Neural progenitor cell (in vitro differentiated cells): ENCODE results near the gene IFI27L1.

Experiments
- EZH2phosphoT487 ChIP-seq: fragments of 200-600 bp; sonication (generic); IDR thresholded peaks from 2 replicates; pipeline ENCODE4 v1.6.1; 2017; ENCODE audit warnings: antibody characterized with exemption
- TF ChIP-seq, protein P1 (sequence below): fragments of 200-600 bp; sonication (generic); IDR thresholded peaks from 2 replicates; pipeline ENCODE4 v1.5.1; 2017; ENCODE audit warnings: antibody characterized with exemption, mild to moderate bottlenecking

DNA sequence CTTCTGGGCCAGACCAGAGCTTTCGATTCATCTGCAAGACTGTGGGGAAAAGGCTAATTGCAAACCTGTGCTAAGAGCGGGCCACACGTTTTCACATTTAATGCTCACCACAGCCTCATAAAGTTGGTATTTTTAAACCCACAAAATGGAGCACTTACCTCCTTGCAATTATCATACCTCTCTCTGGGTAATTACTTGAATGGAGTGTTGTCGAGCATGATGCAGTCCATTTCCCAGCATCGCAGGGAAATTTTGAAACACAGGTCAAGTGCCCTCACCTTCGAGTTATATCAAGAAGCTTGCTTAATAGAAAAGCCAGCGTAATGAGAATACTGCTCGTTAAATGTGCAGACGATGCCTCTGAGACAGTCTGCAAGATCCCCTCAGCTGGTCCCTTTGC lies 57.1 kb downstream of the IFI27L1 start:
- TF ChIP-seq, protein P1, sequence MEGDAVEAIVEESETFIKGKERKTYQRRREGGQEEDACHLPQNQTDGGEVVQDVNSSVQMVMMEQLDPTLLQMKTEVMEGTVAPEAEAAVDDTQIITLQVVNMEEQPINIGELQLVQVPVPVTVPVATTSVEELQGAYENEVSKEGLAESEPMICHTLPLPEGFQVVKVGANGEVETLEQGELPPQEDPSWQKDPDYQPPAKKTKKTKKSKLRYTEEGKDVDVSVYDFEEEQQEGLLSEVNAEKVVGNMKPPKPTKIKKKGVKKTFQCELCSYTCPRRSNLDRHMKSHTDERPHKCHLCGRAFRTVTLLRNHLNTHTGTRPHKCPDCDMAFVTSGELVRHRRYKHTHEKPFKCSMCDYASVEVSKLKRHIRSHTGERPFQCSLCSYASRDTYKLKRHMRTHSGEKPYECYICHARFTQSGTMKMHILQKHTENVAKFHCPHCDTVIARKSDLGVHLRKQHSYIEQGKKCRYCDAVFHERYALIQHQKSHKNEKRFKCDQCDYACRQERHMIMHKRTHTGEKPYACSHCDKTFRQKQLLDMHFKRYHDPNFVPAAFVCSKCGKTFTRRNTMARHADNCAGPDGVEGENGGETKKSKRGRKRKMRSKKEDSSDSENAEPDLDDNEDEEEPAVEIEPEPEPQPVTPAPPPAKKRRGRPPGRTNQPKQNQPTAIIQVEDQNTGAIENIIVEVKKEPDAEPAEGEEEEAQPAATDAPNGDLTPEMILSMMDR: no peak
- no peak for TF ChIP-seq EZH2phosphoT487
